HCT116 (cell line): ENCODE measurements around the gene TIPARP. TPM values are rescaled to one million over a fixed set of nuclear protein-coding genes. Genes with fewer than 3 reads are reported as not detected.

ENCODE experiments used
- ATAC-seq: fragments of 200-7000 bp; cut with Tn5 transposase; 2 replicates; pipeline ENCODE4 v1.9.1; 2020; ENCODE audit warnings: mild to moderate bottlenecking, moderate library complexity
- BruUV-seq: library from RNA; stranded (reverse); fragments of 400-500 nt; replicated peaks from 2 replicates; lab custom pipeline; 2021; lab: Mats Ljungman, UMichigan
- CTCF ChIA-PET: fragments of 300-600 bp; sonication (Branson Sonifier 250); formaldehyde crosslinking; loops from one replicate; lab custom pipeline; 2021; ENCODE audit warnings: antibody characterized with exemption; lab: Charles Lee
- POLR2A ChIA-PET: fragments of 300-600, 350-600 bp; sonication (Branson Sonifier 250); formaldehyde crosslinking; loops from one replicate; lab custom pipeline; 2021; ENCODE audit warnings: antibody characterized with exemption; lab: Charles Lee
- RAD21 ChIA-PET, 2 experiments: fragments of 300-600 bp; sonication (Branson Sonifier 250); formaldehyde crosslinking; loops; one replicate each; lab custom pipeline; 2023; ENCODE audit warnings: low total read pairs in 2 of 2; ENCODE audit not compliant: uncharacterized antibody in 2 of 2, unreplicated experiment in 2 of 2, low non-redundant PET in 1 of 2; lab: Charles Lee
- DNase-seq: peaks from one replicate; pipeline ENCODE4 v3.0.0-alpha.2; 2010; ENCODE audit warnings: low read depth, low spot score
- H2AFZ ChIP-seq: fragments of 200-600 bp; shearing (Covaris generic), sonication (generic); 2 replicates; pipeline ENCODE4 v1.6.1; 2017; ENCODE audit warnings: low read depth, mixed run types, mixed read lengths, antibody characterized with exemption, low read length; ENCODE audit not compliant: poor library complexity, severe bottlenecking
- H3K27ac ChIP-seq: 2 replicates; pipeline ENCODE4 v1.5.1; 2012; ENCODE audit warnings: low read depth, low read length
- H3K27me3 ChIP-seq: fragments of 200-600 bp; sonication (generic); 2 replicates; pipeline ENCODE4 v1.6.1; 2016; ENCODE audit warnings: mixed run types, low read length, mixed read lengths; ENCODE audit not compliant: insufficient read depth
- H3K36me3 ChIP-seq, 2 experiments: fragments of 200-500 bp in 1 of 2; fragments of 200-600 bp in 1 of 2; sonication (Bioruptor generic) in 1 of 2; sonication (generic) in 1 of 2; 2 replicates each; pipeline versions ENCODE4 v1.5.1 to v1.6.1; 2014 to 2016; ENCODE audit warnings: low read length in 2 of 2, inconsistent platforms in 1 of 2, mixed read lengths in 1 of 2, mixed run types in 1 of 2; ENCODE audit not compliant: insufficient read depth in 2 of 2, control insufficient read depth in 1 of 2
- H3K4me1 ChIP-seq, 2 experiments: fragments of 200-600 bp in 1 of 2; sonication (generic) in 1 of 2; 2 replicates each; pipeline versions ENCODE4 v1.5.1 to v1.6.1; 2012 to 2017; ENCODE audit warnings: low read length in 2 of 2, inconsistent platforms in 1 of 2, mild to moderate bottlenecking in 1 of 2, mixed read lengths in 1 of 2, mixed run types in 1 of 2, moderate library complexity in 1 of 2; ENCODE audit not compliant: insufficient read depth in 2 of 2, control insufficient read depth in 1 of 2
- H3K4me2 ChIP-seq: fragments of 200-600 bp; sonication (generic); 2 replicates; pipeline ENCODE4 v1.6.1; 2017; ENCODE audit warnings: mixed run types, low read length, mixed read lengths
- H3K4me3 ChIP-seq, 2 experiments: fragments of 200-600 bp in 1 of 2; sonication (generic) in 1 of 2; replicated peaks in 1 of 2; 2 replicates each; pipeline ENCODE4 v1.5.1; 2011 to 2016; ENCODE audit warnings: low read length in 2 of 2, control low read depth in 1 of 2, low read depth in 1 of 2, mild to moderate bottlenecking in 1 of 2, mixed read lengths in 1 of 2, mixed run types in 1 of 2
- H3K79me2 ChIP-seq: fragments of 200-600 bp; sonication (generic); 2 replicates; pipeline ENCODE4 v1.6.1; 2017; ENCODE audit warnings: mild to moderate bottlenecking, mixed run types, low read length, moderate library complexity, mixed read lengths; ENCODE audit not compliant: insufficient read depth
- H3K9ac ChIP-seq: fragments of 200-600 bp; sonication (generic); 2 replicates; pipeline ENCODE4 v1.6.1; 2016; ENCODE audit warnings: low read length, mixed read lengths
- H3K9me2 ChIP-seq: fragments of 200-600 bp; sonication (generic), shearing (Covaris generic); 2 replicates; pipeline ENCODE4 v1.6.1; 2017; ENCODE audit warnings: mixed run types, mild to moderate bottlenecking, moderate library complexity; ENCODE audit not compliant: insufficient read depth
- H3K9me3 ChIP-seq, 2 experiments: fragments of 200-500 bp in 1 of 2; fragments of 200-600 bp in 1 of 2; sonication (Bioruptor generic) in 1 of 2; sonication (generic) in 1 of 2; 2 replicates each; pipeline ENCODE4 v1.6.1; 2014 to 2017; ENCODE audit warnings: low read length in 2 of 2, mixed read lengths in 2 of 2, inconsistent platforms in 1 of 2, low read depth in 1 of 2, mild to moderate bottlenecking in 1 of 2, mixed run types in 1 of 2, moderate library complexity in 1 of 2; ENCODE audit not compliant: control insufficient read depth in 1 of 2, insufficient read depth in 1 of 2
- H4K20me1 ChIP-seq: fragments of 200-600 bp; sonication (generic), shearing (Covaris generic); 2 replicates; pipeline ENCODE4 v1.6.1; 2017; ENCODE audit warnings: mixed run types, mild to moderate bottlenecking, moderate library complexity; ENCODE audit not compliant: insufficient read depth
- CBX3 ChIP-seq: IDR thresholded peaks from 2 replicates; pipeline ENCODE4 v1.6.1; 2012; ENCODE audit warnings: low read depth
- CEBPB ChIP-seq: IDR thresholded peaks from 2 replicates; pipeline ENCODE4 v1.6.1; 2012; ENCODE audit warnings: low read depth
- EGR1 ChIP-seq: IDR thresholded peaks from 2 replicates; pipeline ENCODE4 v1.6.1; 2012; ENCODE audit warnings: low read depth
- ELF1 ChIP-seq: IDR thresholded peaks from 2 replicates; pipeline ENCODE4 v1.6.1; 2012; ENCODE audit warnings: low read depth, borderline replicate concordance
- EZH2 ChIP-seq: fragments of 200-600 bp; sonication (generic); IDR thresholded peaks from 2 replicates; pipeline ENCODE4 v1.6.1; 2017; ENCODE audit warnings: antibody characterized with exemption, mixed run types
- FOSL1 ChIP-seq: IDR thresholded peaks from 2 replicates; pipeline ENCODE4 v1.6.1; 2012; ENCODE audit warnings: low read depth
- JUND ChIP-seq: IDR thresholded peaks from 2 replicates; pipeline ENCODE4 v1.6.1; 2012
- POLR2AphosphoS5 ChIP-seq: IDR thresholded peaks from 2 replicates; pipeline ENCODE4 v1.6.1; 2011; ENCODE audit warnings: mild to moderate bottlenecking, low read depth, low read length, moderate library complexity
- RAD21 ChIP-seq: IDR thresholded peaks from 2 replicates; pipeline ENCODE4 v1.6.1; 2012; ENCODE audit warnings: low read depth, mild to moderate bottlenecking
- SP1 ChIP-seq: IDR thresholded peaks from 2 replicates; pipeline ENCODE4 v1.6.1; 2012; ENCODE audit warnings: low read depth
- SRF ChIP-seq: IDR thresholded peaks from 2 replicates; pipeline ENCODE4 v1.6.1; 2012; ENCODE audit warnings: low read depth
- TCF7L2 ChIP-seq: IDR thresholded peaks from 2 replicates; pipeline ENCODE4 v1.7.0; 2011; ENCODE audit warnings: borderline replicate concordance, inconsistent platforms; ENCODE audit not compliant: insufficient read depth, insufficient read length; ENCODE audit errors: extremely low read depth
- YY1 ChIP-seq: IDR thresholded peaks from 2 replicates; pipeline ENCODE4 v1.6.1; 2011; ENCODE audit warnings: low read length, low read depth, moderate library complexity, mild to moderate bottlenecking; ENCODE audit not compliant: insufficient replicate concordance; ENCODE audit errors: extremely low read depth
- ZFX ChIP-seq: fragments of 450-650 bp; IDR thresholded peaks from 2 replicates; pipeline ENCODE4 v1.6.1; 2017
- ZNF274 ChIP-seq: fragments of 200-500 bp; sonication (Bioruptor generic); IDR thresholded peaks from 2 replicates; pipeline ENCODE4 v1.6.1; 2014; ENCODE audit warnings: mild to moderate bottlenecking, low read depth, low read length, inconsistent platforms
- intact Hi-C: fragments of 100-400 bp; cut with micrococcal nuclease; formaldehyde crosslinking; loops from 2 replicates; pipeline ENCODE4 v1.10.0; 2022
- total RNA-seq: library from RNA; stranded (reverse); gene quantifications from one replicate; pipeline ENCODE4 v1.2.1, GENCODE V29; 2021; ENCODE audit not compliant: unreplicated experiment
- TF ChIP-seq, protein P1 (sequence below): IDR thresholded peaks from 2 replicates; pipeline ENCODE4 v1.6.1; 2011; ENCODE audit warnings: mild to moderate bottlenecking, low read length, moderate library complexity; ENCODE audit not compliant: insufficient replicate concordance; ENCODE audit errors: extremely low read depth
- TF ChIP-seq, protein P2 (sequence below): IDR thresholded peaks from 2 replicates; pipeline ENCODE4 v1.6.1; 2012; ENCODE audit warnings: low read depth

The TIPARP gene
- total RNA-seq, 1 experiment from 2014 or later, result 51.3 TPM

DNA sequence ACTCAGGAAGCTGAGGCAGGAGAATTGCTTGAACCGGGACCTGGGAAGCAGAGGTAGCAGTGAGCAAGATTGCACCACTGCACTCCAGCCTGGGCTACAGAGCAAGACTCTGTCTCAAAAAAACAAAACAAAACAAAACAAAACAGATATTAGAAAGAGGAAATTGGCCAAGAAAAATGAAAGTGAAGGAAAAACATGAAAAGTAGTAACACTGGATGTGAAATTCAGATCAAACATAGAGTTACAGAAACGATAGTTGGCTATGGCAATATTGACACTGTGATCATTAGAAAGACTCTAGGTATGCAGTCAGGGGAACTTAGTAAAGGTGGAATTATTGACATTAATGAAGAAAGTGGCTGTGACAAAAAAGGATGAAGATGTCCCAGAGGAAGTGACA is 13.2 kb upstream of the TIPARP start (continued):
- TF ChIP-seq, protein P1, sequence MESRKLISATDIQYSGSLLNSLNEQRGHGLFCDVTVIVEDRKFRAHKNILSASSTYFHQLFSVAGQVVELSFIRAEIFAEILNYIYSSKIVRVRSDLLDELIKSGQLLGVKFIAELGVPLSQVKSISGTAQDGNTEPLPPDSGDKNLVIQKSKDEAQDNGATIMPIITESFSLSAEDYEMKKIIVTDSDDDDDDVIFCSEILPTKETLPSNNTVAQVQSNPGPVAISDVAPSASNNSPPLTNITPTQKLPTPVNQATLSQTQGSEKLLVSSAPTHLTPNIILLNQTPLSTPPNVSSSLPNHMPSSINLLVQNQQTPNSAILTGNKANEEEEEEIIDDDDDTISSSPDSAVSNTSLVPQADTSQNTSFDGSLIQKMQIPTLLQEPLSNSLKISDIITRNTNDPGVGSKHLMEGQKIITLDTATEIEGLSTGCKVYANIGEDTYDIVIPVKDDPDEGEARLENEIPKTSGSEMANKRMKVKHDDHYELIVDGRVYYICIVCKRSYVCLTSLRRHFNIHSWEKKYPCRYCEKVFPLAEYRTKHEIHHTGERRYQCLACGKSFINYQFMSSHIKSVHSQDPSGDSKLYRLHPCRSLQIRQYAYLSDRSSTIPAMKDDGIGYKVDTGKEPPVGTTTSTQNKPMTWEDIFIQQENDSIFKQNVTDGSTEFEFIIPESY, result no peak
- no peak for TF ChIP-seq FOSL1
- no peak for TF ChIP-seq CBX3
- TF ChIP-seq SP1, result no peak
- no peak for TF ChIP-seq CEBPB
- TF ChIP-seq EZH2, result no peak
- no peak for TF ChIP-seq TCF7L2
- TF ChIP-seq ZNF274, result no peak
- no peak for TF ChIP-seq ELF1
- TF ChIP-seq JUND, result no peak

DNA sequence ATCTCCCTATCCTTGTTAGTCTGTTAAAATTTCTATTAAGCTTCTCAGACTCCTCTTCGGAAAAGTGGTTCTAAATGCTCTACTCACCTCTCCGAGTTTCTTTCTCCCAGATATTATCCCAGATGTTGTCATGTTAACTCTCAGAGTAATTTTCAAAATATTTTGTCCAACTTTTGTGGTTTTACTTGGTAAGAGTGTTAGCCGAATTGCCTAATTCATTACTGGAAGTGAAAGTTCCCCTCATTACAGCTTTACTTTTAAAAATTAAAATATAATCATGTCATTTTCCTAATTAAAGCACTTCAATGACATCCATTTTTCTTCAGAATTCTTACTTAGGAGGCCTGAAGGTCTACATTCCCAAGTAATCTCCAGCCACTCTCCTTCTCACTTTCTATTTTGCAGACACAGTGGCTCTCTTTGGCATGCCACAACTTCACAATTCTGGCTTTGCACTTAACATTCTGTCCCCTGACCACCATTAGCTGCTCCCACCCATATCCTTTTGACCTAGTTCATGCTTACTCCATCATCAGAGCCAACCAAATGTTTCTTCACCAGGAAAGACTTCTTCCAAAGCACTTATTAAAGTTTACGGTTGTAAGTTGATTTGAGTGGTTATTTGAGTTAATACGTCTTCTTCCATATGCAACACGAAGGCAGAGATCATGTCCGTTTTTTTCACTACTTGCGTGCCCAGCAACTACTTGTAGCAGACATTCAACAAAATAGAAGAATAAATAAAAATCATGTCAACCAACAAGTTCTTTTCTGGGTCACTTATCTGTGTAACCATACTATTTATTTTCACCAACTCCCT is 10.2 kb upstream of the TIPARP start:
- no peak overlapping the region for H3K4me2 ChIP-seq
- DNase-seq (no peak), ATAC-seq (no peak)
- H3K9ac ChIP-seq, result no peak overlapping the region
- no peak overlapping the region for H2AFZ ChIP-seq
- H3K4me1 ChIP-seq, result peaks cover 4 to 11% of the 10 kb centered on the region in 2 experiments; a peak in 3 of 4 replicates
- H3K27ac ChIP-seq, result no peak overlapping the region
- ChIA-PET RAD21 (no interaction called here), CTCF (no interaction called here), POLR2A (no interaction called here)
- no peaks in the 10 kb centered on the region for H3K36me3 ChIP-seq
- no peaks in the 10 kb centered on the region for H3K79me2 ChIP-seq
- no TSS peak for BruUV-seq
- H3K9me3 ChIP-seq, result no peaks in the 10 kb centered on the region
- no peaks in the 10 kb centered on the region for H3K9me2 ChIP-seq
- H3K27me3 ChIP-seq, result no peaks in the 10 kb centered on the region
- H3K4me3 ChIP-seq, result no peak overlapping the region
- H4K20me1 ChIP-seq, result no peaks in the 10 kb centered on the region
- TF ChIP-seq ZNF274 (no peak), SRF (no peak), ZFX (no peak), EGR1 (no peak), FOSL1 (no peak), SP1 (no peak), EZH2 (no peak), JUND (no peak), RAD21 (no peak), CEBPB (no peak), YY1 (no peak), CBX3 (no peak), POLR2AphosphoS5 (no peak)
- TF ChIP-seq, protein P2, sequence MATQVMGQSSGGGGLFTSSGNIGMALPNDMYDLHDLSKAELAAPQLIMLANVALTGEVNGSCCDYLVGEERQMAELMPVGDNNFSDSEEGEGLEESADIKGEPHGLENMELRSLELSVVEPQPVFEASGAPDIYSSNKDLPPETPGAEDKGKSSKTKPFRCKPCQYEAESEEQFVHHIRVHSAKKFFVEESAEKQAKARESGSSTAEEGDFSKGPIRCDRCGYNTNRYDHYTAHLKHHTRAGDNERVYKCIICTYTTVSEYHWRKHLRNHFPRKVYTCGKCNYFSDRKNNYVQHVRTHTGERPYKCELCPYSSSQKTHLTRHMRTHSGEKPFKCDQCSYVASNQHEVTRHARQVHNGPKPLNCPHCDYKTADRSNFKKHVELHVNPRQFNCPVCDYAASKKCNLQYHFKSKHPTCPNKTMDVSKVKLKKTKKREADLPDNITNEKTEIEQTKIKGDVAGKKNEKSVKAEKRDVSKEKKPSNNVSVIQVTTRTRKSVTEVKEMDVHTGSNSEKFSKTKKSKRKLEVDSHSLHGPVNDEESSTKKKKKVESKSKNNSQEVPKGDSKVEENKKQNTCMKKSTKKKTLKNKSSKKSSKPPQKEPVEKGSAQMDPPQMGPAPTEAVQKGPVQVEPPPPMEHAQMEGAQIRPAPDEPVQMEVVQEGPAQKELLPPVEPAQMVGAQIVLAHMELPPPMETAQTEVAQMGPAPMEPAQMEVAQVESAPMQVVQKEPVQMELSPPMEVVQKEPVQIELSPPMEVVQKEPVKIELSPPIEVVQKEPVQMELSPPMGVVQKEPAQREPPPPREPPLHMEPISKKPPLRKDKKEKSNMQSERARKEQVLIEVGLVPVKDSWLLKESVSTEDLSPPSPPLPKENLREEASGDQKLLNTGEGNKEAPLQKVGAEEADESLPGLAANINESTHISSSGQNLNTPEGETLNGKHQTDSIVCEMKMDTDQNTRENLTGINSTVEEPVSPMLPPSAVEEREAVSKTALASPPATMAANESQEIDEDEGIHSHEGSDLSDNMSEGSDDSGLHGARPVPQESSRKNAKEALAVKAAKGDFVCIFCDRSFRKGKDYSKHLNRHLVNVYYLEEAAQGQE, result no peak
- TF ChIP-seq, protein P1, result no peak
- intact Hi-C loops, result no loop called here
